PC-3 (cell line): ENCODE results near the gene CD81.

Source experiments
- CTCF ChIP-seq: fragments of 300-600 bp; sonication (generic); conservative IDR thresholded peaks from 2 replicates; pipeline ENCODE4 v1.5.1; 2017; ENCODE audit warnings: antibody characterized with exemption, low read depth, mild to moderate bottlenecking, low read length
- EZH2 ChIP-seq: fragments of 300-600 bp; sonication (generic); IDR thresholded peaks from one replicate; pipeline ENCODE4 v1.6.1; 2017; ENCODE audit warnings: antibody characterized with exemption, mild to moderate bottlenecking, low read length; ENCODE audit not compliant: unreplicated experiment
- EZH2phosphoT487 ChIP-seq: fragments of 300-600 bp; sonication (generic); IDR thresholded peaks from 2 replicates; pipeline ENCODE4 v1.6.1; 2018; ENCODE audit warnings: mild to moderate bottlenecking, antibody characterized with exemption, low read length, borderline replicate concordance

- no peak for TF ChIP-seq CTCF
- TF ChIP-seq EZH2 = no peak
- TF ChIP-seq EZH2phosphoT487 = no peak
Measured at GRCh38 chr11:2443406-2443805, 66.3 kb downstream of the CD81 start.
